ENCODE results near the gene RASA2. TPM values are rescaled to one million over a fixed set of nuclear protein-coding genes. Genes with fewer than 3 reads are reported as not detected.

Gene RASA2
- total and polyA plus RNA-seq, 2 experiments from 2014 or later, result 16.6 to 28.6 TPM

- Histone ChIP-seq H3K4me1 (ENCODE audit: insufficient read depth) (no peaks in the 10 kb centered on the region), H3K27me3 (ENCODE audit: insufficient read depth) (no peaks in the 10 kb centered on the region), H3K9me2 (ENCODE audit: insufficient read depth) (no peaks in the 10 kb centered on the region), H3K4me2 (no peak overlapping the region), H3K27ac (ENCODE audit: low read depth) (no peak overlapping the region), H3K79me2 (replicated peaks; ENCODE audit: insufficient read depth) (no peaks in the 10 kb centered on the region), H3K4me3 (no peak overlapping the region), H4K20me1 (replicated peaks; ENCODE audit: insufficient read depth) (no peaks in the 10 kb centered on the region), H2AFZ (no peak overlapping the region), H3F3A (replicated peaks; ENCODE audit: low read depth) (no peaks in the 10 kb centered on the region), H3K36me3 (ENCODE audit: insufficient read depth) (no peaks in the 10 kb centered on the region)
- TF ChIP-seq STAT1 (IDR thresholded peaks at IDR 0.05; ENCODE audit: unreplicated experiment), result no peak
- TF ChIP-seq ETS1 (IDR thresholded peaks at IDR 0.05), result no peak
- no peak for TF ChIP-seq REST (IDR thresholded peaks at IDR 0.05; ENCODE audit: unreplicated experiment)
- no peak for TF ChIP-seq EZH2phosphoT487 (IDR thresholded peaks at IDR 0.05; ENCODE audit: unreplicated experiment)
- no peak for TF ChIP-seq POLR2AphosphoS5 (IDR thresholded peaks at IDR 0.05; ENCODE audit: low read depth)
- TF ChIP-seq ZNF114 (CRISPR knock-in tag; IDR thresholded peaks at IDR 0.05), result no peak
- no peak for TF ChIP-seq CTCF (conservative IDR thresholded peaks at IDR 0.05; ENCODE audit: low read depth in 2 of 2)
- no peak for TF ChIP-seq CREB1 (CRISPR knock-in tag; IDR thresholded peaks at IDR 0.05; ENCODE audit: low read depth)
- no peak for TF ChIP-seq EZH2 (IDR thresholded peaks at IDR 0.05; ENCODE audit: low read depth, unreplicated experiment)
- no peak for TF ChIP-seq NANOG (IDR thresholded peaks at IDR 0.05; ENCODE audit: borderline replicate concordance)
- no peak for TF ChIP-seq ZNF462 (CRISPR knock-in tag; IDR thresholded peaks at IDR 0.05)
- TF ChIP-seq ZNF331 (CRISPR knock-in tag; IDR thresholded peaks at IDR 0.05; ENCODE audit: low read depth), result no peak
- no peak for TF ChIP-seq JUNB (IDR thresholded peaks at IDR 0.05; ENCODE audit: unreplicated experiment)
- no peaks in the 10 kb centered on the region for H3K36me3 Mint-ChIP-seq (ENCODE audit: low read depth)
- peaks cover 4% of the 10 kb centered on the region for H3K27me3 Mint-ChIP-seq (ENCODE audit: insufficient read depth, low read depth, poor library complexity)
- peaks cover 9% of the 10 kb centered on the region for H3K4me1 Mint-ChIP-seq
- H3K4me3 Mint-ChIP-seq, result no peak overlapping the region
- no peaks in the 10 kb centered on the region for H3K9me3 Mint-ChIP-seq
- ATAC-seq (no peak), DNase-seq (ENCODE audit: low spot score) (no peak)
- no peak overlapping the region for H3K27ac Mint-ChIP-seq
These were observed 155.4 kb downstream of the RASA2 start for GRCh38 chr3:141642215-141642614.

All from GM23338 (cell line).